Muscle layer of colon (tissue), 2 donors: ENCODE measurements around the gene NT5DC2.

Experiments used
- H3K27ac ChIP-seq: one replicate; pipeline ENCODE4 v1.7.0; 2013; ENCODE audit warnings: low read depth, mild to moderate bottlenecking, low read length, moderate library complexity
- H3K27me3 ChIP-seq, 2 donors: one replicate each; pipeline ENCODE4 v1.7.0; 2013; ENCODE audit warnings: low read length in 2 of 2, mild to moderate bottlenecking in 2 of 2; ENCODE audit not compliant: insufficient read depth in 2 of 2, control insufficient read depth in 1 of 2
- H3K36me3 ChIP-seq: one replicate; pipeline ENCODE4 v1.7.0; 2013; ENCODE audit warnings: mild to moderate bottlenecking, low read length; ENCODE audit not compliant: insufficient read depth
- H3K4me1 ChIP-seq: one replicate; pipeline ENCODE4 v1.7.0; 2013; ENCODE audit warnings: mild to moderate bottlenecking, low read length; ENCODE audit not compliant: insufficient read depth
- H3K4me3 ChIP-seq, 2 donors: one replicate each; pipeline ENCODE4 v1.7.0; 2013; ENCODE audit warnings: low read length in 2 of 2, low read depth in 1 of 2, mild to moderate bottlenecking in 1 of 2, moderate library complexity in 1 of 2
- H3K9ac ChIP-seq: one replicate; pipeline ENCODE4 v1.7.0; 2013; ENCODE audit warnings: low read length
- H3K9me3 ChIP-seq: one replicate; pipeline ENCODE4 v1.7.0; 2013; ENCODE audit warnings: mild to moderate bottlenecking, low read length
- donor health status: abdominal sarcoma.
- donor health status: Adenocarcinoma of cecum.

The NT5DC2 gene

GRCh38 chr3:52488746-52489145 is 44.9 kb downstream of the NT5DC2 start:
- H3K4me1 ChIP-seq = peaks cover 13% of the 10 kb centered on the region
- H3K27ac ChIP-seq = no peak overlapping the region
- H3K9ac ChIP-seq = no peak overlapping the region
- H3K36me3 ChIP-seq = peaks cover 72% of the 10 kb centered on the region
- H3K9me3 ChIP-seq = no peaks in the 10 kb centered on the region
- H3K27me3 ChIP-seq = no peaks in the 10 kb centered on the region
- no peak overlapping the region for H3K4me3 ChIP-seq

GRCh38 chr3:52487788-52488691 is 45.6 kb downstream of the NT5DC2 start:
- peaks cover 20% of the 10 kb centered on the region for H3K4me1 ChIP-seq
- H3K4me3 ChIP-seq = no peak overlapping the region
- peaks cover 66% of the 10 kb centered on the region for H3K36me3 ChIP-seq
- no peaks in the 10 kb centered on the region for H3K27me3 ChIP-seq
- no peaks in the 10 kb centered on the region for H3K9me3 ChIP-seq
- H3K9ac ChIP-seq = no peak overlapping the region
- no peak overlapping the region for H3K27ac ChIP-seq

- H3K27me3 ChIP-seq = no peaks in the 10 kb centered on the region
- no peaks in the 10 kb centered on the region for H3K9me3 ChIP-seq
- H3K27ac ChIP-seq = no peak overlapping the region
- H3K4me1 ChIP-seq = peaks cover 21% of the 10 kb centered on the region
- peaks cover 66% of the 10 kb centered on the region for H3K36me3 ChIP-seq
- no peak overlapping the region for H3K9ac ChIP-seq
- no peak overlapping the region for H3K4me3 ChIP-seq
Measured at GRCh38 chr3:52487050-52487787, 46.4 kb downstream of the NT5DC2 start.

- no peak overlapping the region for H3K9ac ChIP-seq
Measured at GRCh38 chr3:52484680-52485461, 48.8 kb downstream of the NT5DC2 start.

GRCh38 chr3:52483577-52484381 is 49.9 kb downstream of the NT5DC2 start:
- H3K4me1 ChIP-seq = peaks cover 21% of the 10 kb centered on the region
- no peaks in the 10 kb centered on the region for H3K9me3 ChIP-seq
- H3K27me3 ChIP-seq = no peaks in the 10 kb centered on the region
- H3K36me3 ChIP-seq = peaks cover 66% of the 10 kb centered on the region
- H3K9ac ChIP-seq = no peak overlapping the region
- H3K4me3 ChIP-seq = no peak overlapping the region
- H3K27ac ChIP-seq = peak overlapping the region; percentile 35

More at GRCh38 chr3:52484680-52485461, 48.8 kb downstream of the NT5DC2 start:
- Histone ChIP-seq H3K36me3 (peaks cover 66% of the 10 kb centered on the region), H3K4me1 (peaks cover 21% of the 10 kb centered on the region), H3K27ac (peak overlapping the region; percentile 59), H3K9me3 (no peaks in the 10 kb centered on the region), H3K4me3 (no peak overlapping the region), H3K27me3 (no peaks in the 10 kb centered on the region)

- Histone ChIP-seq H3K36me3 (peaks cover 68% of the 10 kb centered on the region), H3K9ac (no peak overlapping the region), H3K4me3 (no peak overlapping the region), H3K27me3 (no peaks in the 10 kb centered on the region), H3K9me3 (no peaks in the 10 kb centered on the region), H3K27ac (peak overlapping the region; percentile 35), H3K4me1 (peaks cover 21% of the 10 kb centered on the region)
Measured at GRCh38 chr3:52483081-52483480, 50.6 kb downstream of the NT5DC2 start.

GRCh38 chr3:52481819-52482521 is 51.7 kb downstream of the NT5DC2 start:
- peaks cover 21% of the 10 kb centered on the region for H3K4me1 ChIP-seq
- no peak overlapping the region for H3K9ac ChIP-seq
- no peak overlapping the region for H3K27ac ChIP-seq

GRCh38 chr3:52480768-52481715 is 52.6 kb downstream of the NT5DC2 start:
- H3K9me3 ChIP-seq = no peaks in the 10 kb centered on the region
- H3K27me3 ChIP-seq = no peaks in the 10 kb centered on the region
- H3K4me3 ChIP-seq = no peak overlapping the region
- H3K4me1 ChIP-seq = peaks cover 21% of the 10 kb centered on the region
- no peak overlapping the region for H3K27ac ChIP-seq
- H3K9ac ChIP-seq = no peak overlapping the region
- peaks cover 69% of the 10 kb centered on the region for H3K36me3 ChIP-seq

More at GRCh38 chr3:52481819-52482521, 51.7 kb downstream of the NT5DC2 start:
- no peaks in the 10 kb centered on the region for H3K27me3 ChIP-seq
- no peak overlapping the region for H3K4me3 ChIP-seq
- no peaks in the 10 kb centered on the region for H3K9me3 ChIP-seq
- H3K36me3 ChIP-seq = peaks cover 68% of the 10 kb centered on the region

- H3K27me3 ChIP-seq = no peaks in the 10 kb centered on the region
- H3K9me3 ChIP-seq = no peaks in the 10 kb centered on the region
- peaks cover 18% of the 10 kb centered on the region for H3K4me1 ChIP-seq
- H3K27ac ChIP-seq = no peak overlapping the region
- H3K36me3 ChIP-seq = peaks cover 78% of the 10 kb centered on the region
- H3K4me3 ChIP-seq = no peak overlapping the region
- no peak overlapping the region for H3K9ac ChIP-seq
Measured at GRCh38 chr3:52479877-52480575, 53.6 kb downstream of the NT5DC2 start.
